Measurements from ENCODE around the gene KRT83.

KRT83 gene

GRCh38 chr12:52268212-52268611 lies 53.0 kb downstream of the KRT83 start:
- DNase-seq (ENCODE audit: extremely low read depth, low read depth) = no peak
- TF ChIP-seq, protein P1, sequence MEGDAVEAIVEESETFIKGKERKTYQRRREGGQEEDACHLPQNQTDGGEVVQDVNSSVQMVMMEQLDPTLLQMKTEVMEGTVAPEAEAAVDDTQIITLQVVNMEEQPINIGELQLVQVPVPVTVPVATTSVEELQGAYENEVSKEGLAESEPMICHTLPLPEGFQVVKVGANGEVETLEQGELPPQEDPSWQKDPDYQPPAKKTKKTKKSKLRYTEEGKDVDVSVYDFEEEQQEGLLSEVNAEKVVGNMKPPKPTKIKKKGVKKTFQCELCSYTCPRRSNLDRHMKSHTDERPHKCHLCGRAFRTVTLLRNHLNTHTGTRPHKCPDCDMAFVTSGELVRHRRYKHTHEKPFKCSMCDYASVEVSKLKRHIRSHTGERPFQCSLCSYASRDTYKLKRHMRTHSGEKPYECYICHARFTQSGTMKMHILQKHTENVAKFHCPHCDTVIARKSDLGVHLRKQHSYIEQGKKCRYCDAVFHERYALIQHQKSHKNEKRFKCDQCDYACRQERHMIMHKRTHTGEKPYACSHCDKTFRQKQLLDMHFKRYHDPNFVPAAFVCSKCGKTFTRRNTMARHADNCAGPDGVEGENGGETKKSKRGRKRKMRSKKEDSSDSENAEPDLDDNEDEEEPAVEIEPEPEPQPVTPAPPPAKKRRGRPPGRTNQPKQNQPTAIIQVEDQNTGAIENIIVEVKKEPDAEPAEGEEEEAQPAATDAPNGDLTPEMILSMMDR (IDR thresholded peaks at IDR 0.05; ENCODE audit: low read depth, low read length) = no peak

GRCh38 chr12:52267699-52268098 lies 53.5 kb downstream of the KRT83 start:
- TF ChIP-seq, protein P1 (IDR thresholded peaks at IDR 0.05; ENCODE audit: low read depth, low read length) = no peak
- no peak for DNase-seq (ENCODE audit: extremely low read depth, low read depth)

DNA sequence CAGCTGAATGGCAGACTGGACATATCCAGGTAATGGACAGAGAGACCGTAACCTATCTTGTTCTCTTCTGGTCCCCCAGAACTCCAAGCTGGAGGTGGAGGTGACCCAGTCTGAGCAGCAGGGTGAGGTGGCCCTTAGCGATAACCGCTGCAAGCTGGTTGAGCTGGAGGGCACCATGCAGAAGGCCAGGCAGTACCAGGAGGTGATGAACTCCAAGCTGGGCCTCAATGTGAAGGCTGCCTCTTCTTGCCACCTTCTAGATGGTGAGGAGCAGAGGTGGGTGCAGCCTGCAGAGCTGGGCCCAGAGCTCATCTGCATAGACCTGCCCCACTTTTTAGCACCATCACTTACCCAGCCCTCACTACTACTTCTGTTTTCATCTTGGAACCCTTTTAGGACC lies 53.9 kb downstream of the KRT83 start:
- no peak for DNase-seq (ENCODE audit: extremely low read depth, low read depth)
- TF ChIP-seq, protein P1 (IDR thresholded peaks at IDR 0.05; ENCODE audit: low read depth, low read length) = no peak

- TF ChIP-seq, protein P1 (IDR thresholded peaks at IDR 0.05; ENCODE audit: low read depth, low read length) = no peak
These were observed 54.7 kb downstream of the KRT83 start for GRCh38 chr12:52266514-52266913.

GRCh38 chr12:52264435-52264825 lies 56.8 kb downstream of the KRT83 start:
- TF ChIP-seq, protein P1 (IDR thresholded peaks at IDR 0.05; ENCODE audit: low read depth, low read length) = no peak
- DNase-seq (ENCODE audit: extremely low read depth, low read depth) = no peak

More at GRCh38 chr12:52266514-52266913, 54.7 kb downstream of the KRT83 start:
- no peak for DNase-seq (ENCODE audit: extremely low read depth, low read depth)

All from AG09319 (cell line).